Thoracic aorta (tissue), 2 donors: ENCODE measurements around the gene CENPL. TPM values are rescaled to one million over a fixed set of nuclear protein-coding genes. Genes with fewer than 3 reads are reported as not detected.
"Not testable (repeated sequence)": the region's sequence is repeated elsewhere in the genome, so short reads cannot be mapped to it uniquely, and the experiment has no call there.

Source experiments
- ATAC-seq: fragments of 150-250 bp; one replicate; pipeline ENCODE4 v1.8.0; 2017; ENCODE audit warnings: low read depth; ENCODE audit not compliant: insufficient number of reproducible peaks, low FRiP score
- DNase-seq: peaks from one replicate; pipeline ENCODE4 v3.0.0-alpha.2; 2020; ENCODE audit warnings: low spot score
- H3K27ac ChIP-seq, 2 donors: fragments of 200-600 bp; sonication (generic); 1 replicate in 1 of 2; 2 replicates in 1 of 2; pipeline ENCODE4 v1.5.1; 2016; ENCODE audit warnings: mild to moderate bottlenecking in 2 of 2, moderate library complexity in 2 of 2
- H3K27me3 ChIP-seq: fragments of 200-600 bp; sonication (generic); replicated peaks from 2 replicates; pipeline ENCODE4 v1.6.0; 2016; ENCODE audit warnings: mild to moderate bottlenecking; ENCODE audit not compliant: insufficient read depth
- H3K36me3 ChIP-seq: fragments of 200-600 bp; sonication (generic); one replicate; pipeline ENCODE4 v1.5.1; 2016
- H3K4me1 ChIP-seq, 2 donors: fragments of 200-600 bp; sonication (generic); 1 replicate in 1 of 2; 2 replicates in 1 of 2; pipeline versions ENCODE4 v1.5.1 to v1.6.0; 2016; ENCODE audit warnings: low read depth in 2 of 2, mild to moderate bottlenecking in 1 of 2; ENCODE audit not compliant: control insufficient read depth in 1 of 2
- H3K4me3 ChIP-seq: fragments of 200-600 bp; sonication (generic); 2 replicates; pipeline ENCODE4 v1.5.1; 2016; ENCODE audit warnings: mild to moderate bottlenecking
- H3K9me3 ChIP-seq: fragments of 200-600 bp; sonication (generic); 2 replicates; pipeline ENCODE4 v1.5.1; 2016
- CTCF ChIP-seq: fragments of 200-600 bp; sonication (generic); IDR thresholded peaks from one replicate; pipeline ENCODE4 v1.5.1; 2019; ENCODE audit warnings: antibody characterized with exemption
- total RNA-seq, 2 donors: library from RNA; depleted of rRNA; stranded (reverse); fragments of >200 nt; gene quantifications; one replicate each; pipeline versions ENCODE4 v1.1.0 to v1.2.3, GENCODE V29; 2016

Gene CENPL
- total RNA-seq, 2 donors from 2014 or later: 1.5 to 3.3 TPM

- Histone ChIP-seq H3K27ac (no peak overlapping the region), H3K4me1 (no peaks in the 10 kb centered on the region), H3K9me3 (no peaks in the 10 kb centered on the region), H3K36me3 (peaks cover 4% of the 10 kb centered on the region), H3K27me3 (no peaks in the 10 kb centered on the region), H3K4me3 (no peak overlapping the region)
- no peak for TF ChIP-seq CTCF
- no peak for ATAC-seq
- DNase-seq: no peak
Observed at GRCh38 chr1:173789841-173790240, 34.8 kb downstream of the CENPL start.

GRCh38 chr1:173784997-173785396 is 39.7 kb downstream of the CENPL start:
- no peaks in the 10 kb centered on the region for H3K4me1 ChIP-seq
- no peak for ATAC-seq
- H3K27me3 ChIP-seq: no peaks in the 10 kb centered on the region
- no peak overlapping the region for H3K4me3 ChIP-seq
- no peaks in the 10 kb centered on the region for H3K9me3 ChIP-seq
- TF ChIP-seq CTCF: no peak
- H3K27ac ChIP-seq: no peak overlapping the region
- H3K36me3 ChIP-seq: peaks cover 28% of the 10 kb centered on the region
- no peak for DNase-seq

GRCh38 chr1:173779936-173780335 is 44.7 kb downstream of the CENPL start:
- Histone ChIP-seq H3K27me3 (no peaks in the 10 kb centered on the region), H3K4me1 (no peaks in the 10 kb centered on the region), H3K36me3 (peaks cover 34% of the 10 kb centered on the region), H3K4me3 (no peak overlapping the region), H3K27ac (no peak overlapping the region), H3K9me3 (no peaks in the 10 kb centered on the region)
- DNase-seq (no peak), ATAC-seq (no peak)
- no peak for TF ChIP-seq CTCF

- ATAC-seq (no peak), DNase-seq (no peak)
- Histone ChIP-seq H3K36me3 (peaks cover 9% of the 10 kb centered on the region), H3K4me3 (no peak overlapping the region), H3K9me3 (no peaks in the 10 kb centered on the region), H3K27me3 (no peaks in the 10 kb centered on the region), H3K27ac (no peak overlapping the region), H3K4me1 (peaks cover 0 to 5% of the 10 kb centered on the region in 2 donors)
- no peak for TF ChIP-seq CTCF
Observed at GRCh38 chr1:173775578-173776226, 49.0 kb downstream of the CENPL start.

- ATAC-seq: no peak
- TF ChIP-seq CTCF: no peak
- H3K4me3 ChIP-seq: no peak overlapping the region
- DNase-seq: no peak
- H3K27me3 ChIP-seq: no peaks in the 10 kb centered on the region
- peaks cover 0 to 5% of the 10 kb centered on the region in 2 donors for H3K4me1 ChIP-seq
- H3K36me3 ChIP-seq: peaks cover 10% of the 10 kb centered on the region
- H3K9me3 ChIP-seq: no peaks in the 10 kb centered on the region
- no peak overlapping the region for H3K27ac ChIP-seq
Observed at GRCh38 chr1:173771560-173771959, 53.1 kb downstream of the CENPL start.

- not testable (repeated sequence) for H3K36me3 ChIP-seq, H3K27me3 ChIP-seq, H3K4me1 ChIP-seq, H3K27ac ChIP-seq, ATAC-seq, H3K9me3 ChIP-seq, H3K4me3 ChIP-seq, DNase-seq
Observed at GRCh38 chr1:173770330-173770729, 54.4 kb downstream of the CENPL start.
